Measurements from ENCODE around the gene SLC2A10. TPM values are rescaled to one million over a fixed set of nuclear protein-coding genes. Genes with fewer than 3 reads are reported as not detected.
"Not testable (repeated sequence)": the region's sequence is repeated elsewhere in the genome, so short reads cannot be mapped to it uniquely, and the experiment has no call there.

SLC2A10 gene
- total RNA-seq, 2 donors from 2014 or later = 19.8 to 49.0 TPM

- no peak for ATAC-seq (ENCODE audit: insufficient number of reproducible peaks, low FRiP score, low read depth)
- Histone ChIP-seq H3K4me3 (no peak overlapping the region), H3K27ac (no peak overlapping the region), H3K27me3 (replicated peaks; ENCODE audit: insufficient read depth) (no peaks in the 10 kb centered on the region), H3K9me3 (peaks cover 7% of the 10 kb centered on the region), H3K4me1 (ENCODE audit: control insufficient read depth in 1 of 2, low read depth in 2 of 2) (peaks cover 0 to 15% of the 10 kb centered on the region in 2 donors), H3K36me3 (no peaks in the 10 kb centered on the region)
- no peak for DNase-seq (ENCODE audit: low spot score)
- TF ChIP-seq CTCF (IDR thresholded peaks at IDR 0.05) = no peak
Measured at GRCh38 chr20:46672543-46673148, 36.8 kb upstream of the SLC2A10 start.

GRCh38 chr20:46673394-46674252 is 35.8 kb upstream of the SLC2A10 start:
- Histone ChIP-seq H3K36me3 (no peaks in the 10 kb centered on the region), H3K27ac (no peak overlapping the region), H3K4me3 (no peak overlapping the region), H3K27me3 (replicated peaks; ENCODE audit: insufficient read depth) (no peaks in the 10 kb centered on the region), H3K9me3 (peaks cover 7% of the 10 kb centered on the region), H3K4me1 (ENCODE audit: control insufficient read depth in 1 of 2, low read depth in 2 of 2) (peaks cover 0 to 15% of the 10 kb centered on the region in 2 donors)
- ATAC-seq (ENCODE audit: insufficient number of reproducible peaks, low FRiP score, low read depth) (no peak), DNase-seq (ENCODE audit: low spot score) (no peak)
- TF ChIP-seq CTCF (IDR thresholded peaks at IDR 0.05) = no peak

GRCh38 chr20:46674253-46675083 is 35.0 kb upstream of the SLC2A10 start:
- TF ChIP-seq CTCF (IDR thresholded peaks at IDR 0.05) = no peak
- H3K36me3 ChIP-seq = no peaks in the 10 kb centered on the region
- peaks cover 0 to 15% of the 10 kb centered on the region in 2 donors for H3K4me1 ChIP-seq (ENCODE audit: control insufficient read depth in 1 of 2, low read depth in 2 of 2)
- H3K4me3 ChIP-seq = no peak overlapping the region
- peaks cover 7% of the 10 kb centered on the region for H3K9me3 ChIP-seq
- no peak for DNase-seq (ENCODE audit: low spot score)
- no peak for ATAC-seq (ENCODE audit: insufficient number of reproducible peaks, low FRiP score, low read depth)
- no peak overlapping the region for H3K27ac ChIP-seq
- H3K27me3 ChIP-seq (replicated peaks; ENCODE audit: insufficient read depth) = no peaks in the 10 kb centered on the region

GRCh38 chr20:46676649-46677316 is 32.7 kb upstream of the SLC2A10 start:
- H3K4me1 ChIP-seq (ENCODE audit: control insufficient read depth in 1 of 2, low read depth in 2 of 2) = peaks cover 0 to 15% of the 10 kb centered on the region in 2 donors
- not testable (repeated sequence) for DNase-seq (ENCODE audit: low spot score); H3K9me3 ChIP-seq

GRCh38 chr20:46677608-46678007 is 31.8 kb upstream of the SLC2A10 start:
- H3K9me3 ChIP-seq = no peaks in the 10 kb centered on the region
- no peak overlapping the region for H3K27ac ChIP-seq
- H3K27me3 ChIP-seq (replicated peaks; ENCODE audit: insufficient read depth) = no peaks in the 10 kb centered on the region
- H3K36me3 ChIP-seq = no peaks in the 10 kb centered on the region
- DNase-seq (ENCODE audit: low spot score) (no peak), ATAC-seq (ENCODE audit: insufficient number of reproducible peaks, low FRiP score, low read depth) (no peak)
- H3K4me3 ChIP-seq = no peak overlapping the region
- H3K4me1 ChIP-seq (ENCODE audit: control insufficient read depth in 1 of 2, low read depth in 2 of 2) = peaks cover 0 to 19% of the 10 kb centered on the region in 2 donors
- TF ChIP-seq CTCF (IDR thresholded peaks at IDR 0.05) = no peak

More at GRCh38 chr20:46676649-46677316, 32.7 kb upstream of the SLC2A10 start:
- H3K27me3 ChIP-seq (replicated peaks; ENCODE audit: insufficient read depth); ATAC-seq (ENCODE audit: insufficient number of reproducible peaks, low FRiP score, low read depth); H3K27ac ChIP-seq; H3K36me3 ChIP-seq; H3K4me3 ChIP-seq: not testable (repeated sequence)

Data from thoracic aorta (tissue), 2 donors.